ENCODE data around the gene SSC5D.

DNA sequence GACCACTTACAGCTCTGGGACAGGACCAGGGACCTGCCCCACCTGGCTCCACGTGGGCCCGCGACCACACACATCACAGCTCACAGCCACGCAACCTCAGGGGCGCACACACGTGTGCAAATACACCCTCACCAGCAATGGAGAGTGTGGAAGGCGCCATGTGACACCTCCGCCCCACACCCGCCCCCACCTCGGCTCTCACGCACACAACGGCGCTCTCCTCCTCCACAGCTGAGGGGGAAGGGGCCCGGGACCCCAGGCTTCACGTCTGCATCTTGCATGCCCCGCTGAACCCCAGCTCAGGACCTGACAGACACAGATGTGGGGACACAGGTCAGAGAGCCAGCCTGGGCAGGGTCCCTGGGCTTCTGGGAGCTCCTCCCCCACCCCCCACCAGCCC is 38.8 kb upstream of the SSC5D start:
- no peak for TF ChIP-seq TEAD4 (IDR thresholded peaks at IDR 0.05)
- TF ChIP-seq ZBTB7A (IDR thresholded peaks at IDR 0.05; ENCODE audit: low read depth), result no peak
- TF ChIP-seq EP300 (IDR thresholded peaks at IDR 0.05; ENCODE audit: borderline replicate concordance), result no peak
- no peak for TF ChIP-seq RAD21 (IDR thresholded peaks at IDR 0.05; ENCODE audit: low read depth)
- no peak for TF ChIP-seq REST (IDR thresholded peaks at IDR 0.05; ENCODE audit: low read depth)
- TF ChIP-seq CEBPB (IDR thresholded peaks at IDR 0.05), result no peak
- no peak for TF ChIP-seq NFIC (IDR thresholded peaks at IDR 0.05)

Measured in Ishikawa (cell line).